ENCODE results near the gene RAB3C.
"Not testable (repeated sequence)": the region's sequence is repeated elsewhere in the genome, so short reads cannot be mapped to it uniquely, and the experiment has no call there.

RAB3C gene

DNA sequence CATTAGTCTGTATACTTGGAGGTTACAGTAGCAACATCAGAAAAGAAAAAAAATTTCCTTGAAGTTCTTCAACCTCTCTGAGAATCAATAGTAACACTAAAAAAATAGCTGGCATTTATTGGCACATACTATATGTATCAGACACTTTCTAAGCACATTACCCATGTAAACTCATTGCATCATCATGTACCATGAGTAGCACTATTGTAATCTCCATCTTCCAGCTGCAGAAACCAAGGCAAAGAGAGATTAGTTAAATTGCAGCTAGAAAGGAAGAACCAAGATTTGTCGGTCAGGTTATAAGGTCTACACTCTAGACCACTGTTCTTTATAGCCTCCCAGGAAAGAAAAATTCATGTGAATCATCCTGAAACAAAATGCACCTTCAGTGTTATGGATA lies 31.4 kb upstream of the RAB3C start:
- TF ChIP-seq, protein P1, sequence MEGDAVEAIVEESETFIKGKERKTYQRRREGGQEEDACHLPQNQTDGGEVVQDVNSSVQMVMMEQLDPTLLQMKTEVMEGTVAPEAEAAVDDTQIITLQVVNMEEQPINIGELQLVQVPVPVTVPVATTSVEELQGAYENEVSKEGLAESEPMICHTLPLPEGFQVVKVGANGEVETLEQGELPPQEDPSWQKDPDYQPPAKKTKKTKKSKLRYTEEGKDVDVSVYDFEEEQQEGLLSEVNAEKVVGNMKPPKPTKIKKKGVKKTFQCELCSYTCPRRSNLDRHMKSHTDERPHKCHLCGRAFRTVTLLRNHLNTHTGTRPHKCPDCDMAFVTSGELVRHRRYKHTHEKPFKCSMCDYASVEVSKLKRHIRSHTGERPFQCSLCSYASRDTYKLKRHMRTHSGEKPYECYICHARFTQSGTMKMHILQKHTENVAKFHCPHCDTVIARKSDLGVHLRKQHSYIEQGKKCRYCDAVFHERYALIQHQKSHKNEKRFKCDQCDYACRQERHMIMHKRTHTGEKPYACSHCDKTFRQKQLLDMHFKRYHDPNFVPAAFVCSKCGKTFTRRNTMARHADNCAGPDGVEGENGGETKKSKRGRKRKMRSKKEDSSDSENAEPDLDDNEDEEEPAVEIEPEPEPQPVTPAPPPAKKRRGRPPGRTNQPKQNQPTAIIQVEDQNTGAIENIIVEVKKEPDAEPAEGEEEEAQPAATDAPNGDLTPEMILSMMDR (IDR thresholded peaks at IDR 0.05; ENCODE audit: extremely low read depth, missing control alignments) = no peak
- no peak for DNase-seq (ENCODE audit: low spot score)

DNA sequence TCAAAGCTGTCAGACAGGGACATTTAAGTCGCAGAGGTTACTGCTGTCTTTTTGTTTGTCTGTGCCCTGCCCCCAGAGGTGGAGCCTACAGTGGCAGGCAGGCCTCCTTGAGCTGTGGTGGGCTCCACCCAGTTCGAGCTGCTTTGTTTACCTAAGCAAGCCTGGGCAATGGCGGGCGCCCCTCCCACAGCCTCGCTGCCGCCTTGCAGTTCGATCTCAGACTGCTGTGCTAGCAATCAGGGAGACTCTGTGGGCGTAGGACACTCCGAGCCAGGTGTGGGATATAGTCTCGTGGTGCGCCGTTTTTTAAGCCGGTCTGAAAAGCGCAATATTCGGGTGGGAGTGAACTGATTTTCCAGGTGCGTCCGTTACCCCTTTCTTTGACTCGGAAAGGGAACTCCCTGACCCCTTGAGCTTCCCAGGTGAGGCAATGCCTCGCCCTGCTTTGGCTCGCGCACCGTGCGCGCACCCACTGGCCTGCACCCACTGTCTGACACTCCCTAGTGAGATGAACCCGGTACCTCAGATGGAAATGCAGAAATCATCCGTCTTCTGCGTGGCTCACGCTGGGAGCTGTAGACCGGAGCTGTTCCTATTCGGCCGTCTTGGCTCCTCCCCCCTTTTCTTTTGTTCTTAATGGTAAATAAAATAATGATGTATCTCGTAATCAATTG lies 25.1 kb upstream of the RAB3C start:
- DNase-seq (ENCODE audit: low spot score) = not testable (repeated sequence)

DNA sequence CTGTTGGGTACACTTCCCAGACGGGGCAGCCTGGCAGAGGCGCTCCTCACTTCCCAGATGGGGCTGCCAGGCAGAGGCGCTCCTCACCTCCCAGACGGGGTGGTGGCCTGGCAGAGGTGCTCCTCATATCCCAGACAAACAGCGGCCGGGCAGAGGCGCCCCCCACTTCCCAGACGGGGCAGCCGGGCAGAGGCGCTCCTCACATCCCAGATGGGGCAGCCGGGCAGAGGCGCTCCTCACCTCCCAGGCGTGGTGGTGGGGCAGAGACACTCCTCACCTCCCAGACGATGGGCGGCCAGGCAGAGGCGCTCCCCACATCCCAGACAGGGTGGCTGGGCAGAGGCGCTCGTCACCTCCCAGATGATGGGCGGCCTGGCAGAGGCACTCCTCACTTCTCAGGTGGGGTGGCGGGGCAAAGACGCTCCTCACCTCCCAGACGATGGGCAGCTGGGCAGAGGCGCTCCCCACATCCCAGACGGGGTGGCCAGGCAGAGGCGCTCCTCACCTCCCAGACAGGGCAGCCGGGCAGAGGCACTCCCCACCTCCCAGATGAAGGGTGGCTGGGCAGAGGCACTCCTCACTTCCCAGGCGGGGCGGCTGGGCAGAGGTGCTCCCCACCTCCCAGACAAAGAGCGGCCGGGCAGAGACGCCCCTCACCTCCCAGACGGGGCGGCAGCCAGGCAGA lies 19.7 kb upstream of the RAB3C start:
- not testable (repeated sequence) for DNase-seq (ENCODE audit: low spot score)

DNA sequence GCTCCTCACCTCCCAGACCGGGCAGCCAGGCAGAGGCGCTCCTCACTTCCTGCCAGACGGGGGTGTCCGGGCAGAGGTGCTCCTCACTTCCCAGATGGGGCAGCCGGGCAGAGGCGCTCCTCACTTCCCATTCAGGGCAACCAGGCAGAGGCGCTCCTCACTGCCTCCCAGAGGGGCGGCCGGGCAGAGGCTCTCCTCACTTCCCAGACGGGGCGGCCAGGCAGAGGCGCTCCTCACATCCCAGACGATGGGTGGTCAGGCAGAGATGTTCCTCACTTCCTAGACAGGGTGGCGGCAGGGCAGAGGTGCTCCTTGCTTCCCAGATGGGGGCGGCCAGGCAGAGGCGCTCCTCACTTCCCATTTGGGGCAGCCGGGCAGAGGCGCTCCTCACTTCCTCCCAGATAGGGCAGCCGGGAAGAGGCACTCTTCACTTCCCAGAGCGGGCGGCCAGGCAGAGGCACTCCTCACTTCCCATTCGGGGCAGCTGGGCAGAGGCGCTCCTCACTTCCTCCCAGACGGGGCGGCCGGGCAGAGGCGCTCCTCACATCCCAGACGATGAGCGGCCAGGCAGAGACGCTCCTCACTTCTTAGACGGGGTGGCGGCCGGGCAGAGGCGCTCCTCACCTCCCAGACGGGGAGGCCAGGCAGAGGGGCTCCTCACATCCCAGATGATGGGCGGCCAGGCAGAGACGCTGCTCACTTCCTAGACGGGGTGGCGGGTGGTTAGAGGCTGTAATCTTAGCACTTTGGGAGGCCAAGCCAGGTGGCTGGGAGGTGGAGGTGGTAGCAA lies 18.6 kb upstream of the RAB3C start:
- DNase-seq (ENCODE audit: low spot score) = not testable (repeated sequence)

DNA sequence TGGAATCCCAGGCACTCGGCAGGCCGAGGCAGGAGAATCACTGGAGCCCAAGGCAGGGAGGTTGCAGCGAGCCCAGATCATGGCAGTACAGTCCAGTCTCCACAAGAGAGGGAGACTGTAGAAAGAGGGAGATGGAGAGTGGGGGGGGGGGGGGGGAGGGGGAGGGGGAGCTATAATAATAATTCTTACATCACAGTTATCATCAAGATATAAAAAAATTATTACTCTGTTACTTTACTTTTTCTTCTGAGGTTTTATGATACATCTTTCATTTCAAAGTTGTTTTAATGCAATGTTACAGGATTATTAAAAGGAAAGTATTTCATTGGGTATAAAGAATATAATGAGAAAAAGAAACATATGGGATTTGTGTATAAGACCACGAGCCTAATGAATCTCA lies 17.8 kb upstream of the RAB3C start:
- DNase-seq (ENCODE audit: low spot score) = no peak
- TF ChIP-seq, protein P1 (IDR thresholded peaks at IDR 0.05; ENCODE audit: extremely low read depth, missing control alignments) = no peak

DNA sequence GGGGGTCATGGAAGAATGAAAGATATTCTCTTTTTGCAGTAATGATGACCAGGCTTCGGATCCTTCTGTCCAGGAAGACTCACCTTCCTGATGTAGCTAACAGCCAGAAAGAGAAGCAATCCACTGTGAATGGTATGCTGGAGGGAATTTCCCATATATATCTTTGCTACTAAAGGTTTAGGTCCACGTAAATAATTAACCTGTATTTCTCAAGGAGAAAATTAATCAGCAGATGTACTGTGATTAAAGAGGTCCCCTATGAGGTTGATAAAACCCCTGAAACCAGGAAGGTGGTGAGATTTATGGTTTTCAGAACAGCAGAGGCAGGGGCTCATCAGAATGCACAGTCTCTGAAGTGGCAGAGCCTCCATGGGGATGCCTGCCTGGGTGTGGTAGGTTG lies 11.4 kb upstream of the RAB3C start:
- TF ChIP-seq, protein P1 (IDR thresholded peaks at IDR 0.05; ENCODE audit: extremely low read depth, missing control alignments) = no peak
- no peak for DNase-seq (ENCODE audit: low spot score)

DNA sequence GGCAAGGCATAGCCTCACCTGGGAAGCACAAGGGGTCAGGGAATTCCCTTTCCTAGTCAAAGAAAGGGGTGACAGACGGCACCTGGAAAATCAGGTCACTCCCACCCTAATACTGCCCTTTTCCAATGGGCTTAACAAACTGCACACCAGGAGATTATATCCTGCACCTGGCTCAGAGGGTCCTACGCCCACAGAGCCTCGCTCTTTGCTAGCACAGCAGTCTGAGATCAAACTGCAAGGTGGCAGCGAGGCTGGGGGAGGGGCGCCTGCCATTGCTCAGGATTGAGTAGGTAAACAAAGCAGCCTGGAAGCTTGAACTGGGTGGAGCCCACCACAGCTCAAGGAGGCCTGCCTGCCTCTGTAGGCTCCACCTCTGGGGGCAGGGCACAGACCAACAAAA lies 9.9 kb upstream of the RAB3C start:
- DNase-seq (ENCODE audit: low spot score) = not testable (repeated sequence)

DNA sequence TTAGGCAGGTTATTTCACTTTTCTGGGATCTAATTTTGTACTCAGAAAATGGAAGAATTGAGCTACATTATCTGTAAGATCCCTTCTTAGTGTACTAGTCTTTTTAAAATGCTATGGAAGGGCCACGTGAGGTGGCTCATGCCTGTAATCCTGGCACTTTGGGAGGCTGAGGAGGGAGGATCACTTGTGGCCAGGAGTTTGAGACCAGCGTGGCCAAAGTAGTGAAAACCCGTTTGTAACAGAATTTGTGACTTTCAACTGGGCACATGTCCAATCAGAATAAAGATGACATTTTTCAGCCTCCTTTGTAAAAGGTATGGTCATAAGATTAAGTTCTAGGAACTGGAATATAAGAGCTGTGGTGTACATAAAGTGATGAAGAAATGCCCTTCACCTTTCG lies 3.1 kb upstream of the RAB3C start:
- no peak for DNase-seq (ENCODE audit: low spot score)
- TF ChIP-seq, protein P1 (IDR thresholded peaks at IDR 0.05; ENCODE audit: extremely low read depth, missing control alignments) = no peak

DNA sequence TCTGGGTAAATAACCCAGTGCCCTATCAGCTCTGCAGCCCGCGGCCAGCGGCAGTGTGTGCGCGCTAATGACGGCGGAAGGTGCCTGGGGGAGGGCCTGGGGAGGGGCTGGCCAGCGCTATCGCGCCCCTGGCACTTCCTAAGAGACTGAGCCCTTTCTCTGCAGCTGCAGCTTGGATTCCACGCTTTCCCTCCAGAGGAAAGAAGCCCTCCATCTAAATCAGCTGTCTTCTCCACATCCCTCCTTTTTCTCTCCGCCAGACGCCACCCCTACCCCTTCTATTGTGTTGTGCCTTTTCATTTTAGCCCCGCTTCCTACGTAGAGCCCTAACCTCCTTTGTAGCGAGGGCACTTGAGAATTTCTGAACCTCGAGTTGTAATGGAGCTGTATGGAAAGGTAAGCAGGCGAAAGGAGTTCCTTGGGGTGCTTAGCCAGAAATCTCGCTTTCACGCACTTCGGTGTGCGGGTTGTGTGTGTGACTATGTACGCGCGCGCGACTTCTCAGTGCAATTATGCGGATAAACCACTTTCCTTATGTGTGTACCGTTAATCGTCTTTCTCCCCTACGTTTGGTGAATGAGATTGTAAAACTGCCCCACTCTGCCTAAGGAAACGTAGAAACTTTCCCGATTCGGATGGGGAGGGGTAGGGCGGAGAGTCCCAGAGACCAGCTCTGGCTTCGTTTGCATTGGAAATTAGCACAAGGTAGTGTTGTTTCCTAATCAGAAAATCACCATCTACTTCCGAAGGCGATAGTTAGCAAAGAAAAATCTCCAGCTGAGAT lies 664 bp upstream of the RAB3C start:
- DNase-seq (ENCODE audit: low spot score) = no peak
- TF ChIP-seq, protein P1 (IDR thresholded peaks at IDR 0.05; ENCODE audit: extremely low read depth, missing control alignments) = no peak

All from GM20000 (cell line).